ENCODE measurements around the gene RTN4R. TPM values are rescaled to one million over a fixed set of nuclear protein-coding genes. Genes with fewer than 3 reads are reported as not detected.

Gene RTN4R
- total and polyA plus RNA-seq, 2 of the 8 experiments (the other 6 are each of a cell fraction or from before 2014, with no cell fraction given) = 21.8 to 41.3 TPM

GRCh38 chr22:20273758-20274181 is 5.7 kb upstream of the RTN4R start:
- ChIA-PET CTCF (ENCODE audit: partially characterized antibody) (interaction anchor here (1.0 to 1.2 kb wide), 2 partner anchors 15 to 36 kb away, joined by 3 read pairs; no protein-coding TSS in a partner anchor), POLR2A (ENCODE audit: partially characterized antibody) (no interaction called here)
- H3K9ac ChIP-seq (replicated peaks in 1 of 4; ENCODE audit: extremely low read depth in 1 of 4, low read depth in 3 of 4, low read length in 3 of 4) = no peak overlapping the region
- H3K4ac ChIP-seq (replicated peaks; ENCODE audit: insufficient read length, low read depth, low read length) = no peak overlapping the region
- H3K23ac ChIP-seq (ENCODE audit: insufficient read length) = no peak overlapping the region
- no peak overlapping the region for H2BK5ac ChIP-seq (ENCODE audit: low read depth, low read length)
- no peak overlapping the region for H4K8ac ChIP-seq (ENCODE audit: extremely low read depth, insufficient read depth, low read length)
- no peak overlapping the region for H3K4me2 ChIP-seq (ENCODE audit: insufficient read depth in 1 of 2, low read depth in 2 of 2, low read length in 2 of 2)
- H4K20me1 ChIP-seq (replicated peaks in 1 of 2; ENCODE audit: control insufficient read depth in 1 of 2, insufficient read depth in 2 of 2, low read length in 2 of 2) = no peaks in the 10 kb centered on the region
- H4K91ac ChIP-seq (replicated peaks; ENCODE audit: insufficient read length, low read length) = no peak overlapping the region
- H3K4me1 ChIP-seq (replicated peaks in 1 of 4; ENCODE audit: control insufficient read depth in 3 of 4, insufficient read depth in 4 of 4, low read length in 3 of 4) = peaks cover 0 to 6% (median 3%) of the 10 kb centered on the region in 4 experiments; a peak in 3 of 7 replicates
- H2BK20ac ChIP-seq (ENCODE audit: low read length) = no peak overlapping the region
- H4K5ac ChIP-seq (ENCODE audit: insufficient read length, low read depth, low read length) = no peak overlapping the region
- H3K79me2 ChIP-seq (ENCODE audit: control insufficient read depth in 1 of 2, insufficient read depth in 2 of 2, low read length in 2 of 2) = no peaks in the 10 kb centered on the region
- H3K36me3 ChIP-seq (ENCODE audit: control insufficient read depth in 2 of 4, insufficient read depth in 4 of 4, low read length in 3 of 4) = no peaks in the 10 kb centered on the region
- no peak overlapping the region for H3K56ac ChIP-seq (replicated peaks; ENCODE audit: insufficient read length, low read depth, low read length)
- no peak overlapping the region for H2AK5ac ChIP-seq (ENCODE audit: low read depth, low read length)
- no peak overlapping the region for H2AFZ ChIP-seq (ENCODE audit: low read length)
- no peak overlapping the region for H3K18ac ChIP-seq (ENCODE audit: extremely low read depth, low read length)
- no peaks in the 10 kb centered on the region for H3K9me3 ChIP-seq (ENCODE audit: insufficient read depth in 2 of 2, low read depth in 1 of 2, low read length in 1 of 2)
- no peak overlapping the region for H2BK15ac ChIP-seq (ENCODE audit: low read length)
- H2BK12ac ChIP-seq (ENCODE audit: low read depth, low read length) = no peak overlapping the region
- no peak overlapping the region for H3K4me3 ChIP-seq (ENCODE audit: extremely low read depth in 1 of 4, insufficient read depth in 2 of 4, low read depth in 3 of 4, low read length in 4 of 4)
- DNase-seq (ENCODE audit: low read depth in 1 of 2, low spot score in 2 of 2) (no peak), FAIRE-seq (no peak)
- 93% methylated on average over 4 of the region's 12 CpGs; no CpG with 5 or more reads in 1 of the 2 experiments for WGBS, 2 experiments (ENCODE audit: extremely low coverage in 1 of 2, insufficient coverage in 1 of 2, insufficient read length in 1 of 2, insufficient replicate concordance in 2 of 2, low coverage in 1 of 2, low lambda C conversion rate in 2 of 2, missing lambda C conversion rate in 1 of 2)
- no peak overlapping the region for H3K14ac ChIP-seq (ENCODE audit: insufficient read length)
- H3K27ac ChIP-seq (ENCODE audit: low read depth, low read length) = no peak overlapping the region
- H3K23me2 ChIP-seq (ENCODE audit: low read depth, low read length) = no peaks in the 10 kb centered on the region
- no peaks in the 10 kb centered on the region for H3K79me1 ChIP-seq (ENCODE audit: low read depth, low read length)
- H2BK120ac ChIP-seq (replicated peaks; ENCODE audit: low read depth, low read length) = no peak overlapping the region
- H3K27me3 ChIP-seq (replicated peaks in 1 of 4; ENCODE audit: control insufficient read depth in 3 of 4, extremely low read depth in 1 of 4, insufficient read depth in 3 of 4, low read length in 3 of 4) = no peaks in the 10 kb centered on the region; a peak in 1 of 7 replicates
- TF ChIP-seq RFX5 (IDR thresholded peaks at IDR 0.05; ENCODE audit: borderline replicate concordance, low read depth, low read length) (no peak), CBX5 (IDR thresholded peaks at IDR 0.05; ENCODE audit: low read depth, low read length) (no peak), BCL11A (IDR thresholded peaks at IDR 0.05; ENCODE audit: low read depth in 2 of 2, low read length in 2 of 2) (no peak), KDM5A (IDR thresholded peaks at IDR 0.05; ENCODE audit: low read length) (no peak), EP300 (IDR thresholded peaks at IDR 0.05; ENCODE audit: borderline replicate concordance in 1 of 2, low read depth in 2 of 2, low read length in 2 of 2) (no peak), USF2 (IDR thresholded peaks at IDR 0.05; ENCODE audit: low read length) (no peak), KDM1A (IDR thresholded peaks at IDR 0.05; ENCODE audit: borderline replicate concordance, low read length) (no peak), HDAC6 (IDR thresholded peaks at IDR 0.05; ENCODE audit: low read depth, low read length) (no peak), EGR1 (IDR thresholded peaks at IDR 0.05; ENCODE audit: borderline replicate concordance, low read depth, low read length) (no peak), POU5F1 (IDR thresholded peaks at IDR 0.05; ENCODE audit: low read depth, low read length) (no peak)
- TF ChIP-seq, protein P1, sequence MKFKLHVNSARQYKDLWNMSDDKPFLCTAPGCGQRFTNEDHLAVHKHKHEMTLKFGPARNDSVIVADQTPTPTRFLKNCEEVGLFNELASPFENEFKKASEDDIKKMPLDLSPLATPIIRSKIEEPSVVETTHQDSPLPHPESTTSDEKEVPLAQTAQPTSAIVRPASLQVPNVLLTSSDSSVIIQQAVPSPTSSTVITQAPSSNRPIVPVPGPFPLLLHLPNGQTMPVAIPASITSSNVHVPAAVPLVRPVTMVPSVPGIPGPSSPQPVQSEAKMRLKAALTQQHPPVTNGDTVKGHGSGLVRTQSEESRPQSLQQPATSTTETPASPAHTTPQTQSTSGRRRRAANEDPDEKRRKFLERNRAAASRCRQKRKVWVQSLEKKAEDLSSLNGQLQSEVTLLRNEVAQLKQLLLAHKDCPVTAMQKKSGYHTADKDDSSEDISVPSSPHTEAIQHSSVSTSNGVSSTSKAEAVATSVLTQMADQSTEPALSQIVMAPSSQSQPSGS (IDR thresholded peaks at IDR 0.05; ENCODE audit: low read length) = no peak

All from H1 (cell line).